Measurements from ENCODE around the gene NHERF1.

- TF ChIP-seq, protein P1, sequence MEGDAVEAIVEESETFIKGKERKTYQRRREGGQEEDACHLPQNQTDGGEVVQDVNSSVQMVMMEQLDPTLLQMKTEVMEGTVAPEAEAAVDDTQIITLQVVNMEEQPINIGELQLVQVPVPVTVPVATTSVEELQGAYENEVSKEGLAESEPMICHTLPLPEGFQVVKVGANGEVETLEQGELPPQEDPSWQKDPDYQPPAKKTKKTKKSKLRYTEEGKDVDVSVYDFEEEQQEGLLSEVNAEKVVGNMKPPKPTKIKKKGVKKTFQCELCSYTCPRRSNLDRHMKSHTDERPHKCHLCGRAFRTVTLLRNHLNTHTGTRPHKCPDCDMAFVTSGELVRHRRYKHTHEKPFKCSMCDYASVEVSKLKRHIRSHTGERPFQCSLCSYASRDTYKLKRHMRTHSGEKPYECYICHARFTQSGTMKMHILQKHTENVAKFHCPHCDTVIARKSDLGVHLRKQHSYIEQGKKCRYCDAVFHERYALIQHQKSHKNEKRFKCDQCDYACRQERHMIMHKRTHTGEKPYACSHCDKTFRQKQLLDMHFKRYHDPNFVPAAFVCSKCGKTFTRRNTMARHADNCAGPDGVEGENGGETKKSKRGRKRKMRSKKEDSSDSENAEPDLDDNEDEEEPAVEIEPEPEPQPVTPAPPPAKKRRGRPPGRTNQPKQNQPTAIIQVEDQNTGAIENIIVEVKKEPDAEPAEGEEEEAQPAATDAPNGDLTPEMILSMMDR (IDR thresholded peaks at IDR 0.05; ENCODE audit: borderline replicate concordance, extremely low read depth, low read length, poor library complexity, severe bottlenecking) = no peak
- TF ChIP-seq EZH2 (IDR thresholded peaks at IDR 0.05; ENCODE audit: borderline replicate concordance, low read depth, low read length, severe bottlenecking) = no peak
These were observed 25.0 kb downstream of the NHERF1 start for GRCh38 chr17:74773414-74773813.
